BE2C (cell line): ENCODE data around the gene GATA3.

Source experiments
- DNase-seq: peaks from one replicate; pipeline ENCODE4 v3.0.0-alpha.2; 2020
- H3K27me3 ChIP-seq: fragments of 250-450 bp; sonication (Bioruptor Pico); 2 replicates; pipeline ENCODE4 v1.5.1; 2020; ENCODE audit warnings: mild to moderate bottlenecking
- H3K36me3 ChIP-seq: fragments of 250-450 bp; sonication (Bioruptor Pico); 2 replicates; pipeline ENCODE4 v1.5.1; 2020; ENCODE audit warnings: mild to moderate bottlenecking
- H3K4me1 ChIP-seq: fragments of 250-450 bp; sonication (Bioruptor Pico); 2 replicates; pipeline ENCODE4 v1.5.1; 2020
- H3K4me3 ChIP-seq: 2 replicates; pipeline ENCODE4 v1.5.1; 2011; ENCODE audit warnings: low read depth, low read length
- H3K9me3 ChIP-seq: fragments of 250-450 bp; sonication (Bioruptor Pico); 2 replicates; pipeline ENCODE4 v1.5.1; 2020
- TF ChIP-seq, protein P1 (sequence below): IDR thresholded peaks from 2 replicates; pipeline ENCODE4 v1.5.1; 2012; ENCODE audit warnings: mild to moderate bottlenecking, low read depth, low read length

GATA3 gene

DNA sequence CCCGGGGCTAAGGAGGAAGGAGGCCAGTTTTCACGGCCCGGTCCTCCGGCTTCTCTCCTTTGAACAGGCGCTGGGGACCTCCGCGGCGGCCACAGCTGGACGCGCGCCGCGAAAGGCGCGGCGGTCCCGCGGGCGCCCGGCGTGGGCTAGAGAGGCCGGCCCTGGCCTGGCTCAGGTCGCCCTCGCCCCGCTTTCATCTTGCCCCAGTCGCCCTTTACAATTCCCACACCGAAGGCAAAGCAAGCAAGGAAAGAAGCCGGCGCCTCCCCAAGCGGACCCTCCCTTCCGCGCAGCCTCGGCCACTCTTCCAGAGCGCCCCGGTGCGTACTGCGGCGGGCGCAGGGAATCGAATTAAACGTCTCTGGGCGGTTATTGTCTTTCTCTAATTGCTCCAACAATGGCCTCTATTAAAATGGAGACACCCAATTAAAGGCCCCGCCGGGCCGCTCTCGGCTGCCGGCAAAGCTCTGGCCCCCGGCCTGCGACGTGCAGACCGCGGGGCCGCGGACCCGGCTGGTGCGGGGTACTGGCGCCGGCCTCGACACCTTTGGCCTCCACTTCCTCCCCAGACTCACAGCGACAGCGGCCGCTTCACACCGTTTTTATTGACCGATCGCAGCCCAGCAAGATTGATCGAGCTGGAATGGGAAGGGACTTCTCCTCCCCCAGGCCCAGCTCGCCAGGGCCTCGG, 4.5 kb upstream of the GATA3 start:
- TF ChIP-seq, protein P1, sequence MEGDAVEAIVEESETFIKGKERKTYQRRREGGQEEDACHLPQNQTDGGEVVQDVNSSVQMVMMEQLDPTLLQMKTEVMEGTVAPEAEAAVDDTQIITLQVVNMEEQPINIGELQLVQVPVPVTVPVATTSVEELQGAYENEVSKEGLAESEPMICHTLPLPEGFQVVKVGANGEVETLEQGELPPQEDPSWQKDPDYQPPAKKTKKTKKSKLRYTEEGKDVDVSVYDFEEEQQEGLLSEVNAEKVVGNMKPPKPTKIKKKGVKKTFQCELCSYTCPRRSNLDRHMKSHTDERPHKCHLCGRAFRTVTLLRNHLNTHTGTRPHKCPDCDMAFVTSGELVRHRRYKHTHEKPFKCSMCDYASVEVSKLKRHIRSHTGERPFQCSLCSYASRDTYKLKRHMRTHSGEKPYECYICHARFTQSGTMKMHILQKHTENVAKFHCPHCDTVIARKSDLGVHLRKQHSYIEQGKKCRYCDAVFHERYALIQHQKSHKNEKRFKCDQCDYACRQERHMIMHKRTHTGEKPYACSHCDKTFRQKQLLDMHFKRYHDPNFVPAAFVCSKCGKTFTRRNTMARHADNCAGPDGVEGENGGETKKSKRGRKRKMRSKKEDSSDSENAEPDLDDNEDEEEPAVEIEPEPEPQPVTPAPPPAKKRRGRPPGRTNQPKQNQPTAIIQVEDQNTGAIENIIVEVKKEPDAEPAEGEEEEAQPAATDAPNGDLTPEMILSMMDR, result no peak
- no peak for DNase-seq
- 0 out of 2 replicates have a peak, but pooled peaks cover 4% of the 10 kb centered on the region for H3K4me1 ChIP-seq
- H3K4me3 ChIP-seq, result peak overlapping the region; percentile 93
- peaks cover 3% of the 10 kb centered on the region; the same call in 1 of the 2 replicates for H3K36me3 ChIP-seq
- no peaks in the 10 kb centered on the region for H3K9me3 ChIP-seq
- no peaks in the 10 kb centered on the region for H3K27me3 ChIP-seq

DNA sequence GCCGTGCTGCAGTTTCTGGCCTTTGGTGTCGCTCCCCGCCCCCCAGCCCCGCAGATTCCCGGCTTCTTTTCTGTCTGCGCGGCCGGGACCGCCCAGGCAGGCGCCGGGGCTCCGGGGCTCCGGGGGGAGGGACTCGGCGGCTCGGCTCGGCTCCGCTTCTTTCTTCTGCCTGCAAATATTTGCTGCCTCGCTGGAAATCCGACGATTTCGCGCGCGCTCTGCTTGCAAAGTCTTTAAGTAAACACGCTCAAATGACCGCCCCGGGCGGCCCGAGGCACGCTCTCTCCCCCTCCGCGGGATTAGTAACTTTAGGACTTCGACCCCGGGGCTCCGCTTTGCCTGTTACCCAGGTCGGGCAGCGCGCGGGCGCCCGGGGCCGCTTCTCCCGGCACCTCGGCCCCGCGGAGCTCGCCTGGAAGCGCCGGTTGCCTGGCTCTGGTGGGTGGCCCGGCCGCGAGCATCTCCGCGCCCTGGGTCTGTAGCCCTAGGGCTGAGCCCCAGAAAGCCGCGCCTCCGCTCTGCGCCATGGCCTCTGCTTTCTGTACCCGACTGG, 3.9 kb upstream of the GATA3 start:
- no peak for DNase-seq

DNA sequence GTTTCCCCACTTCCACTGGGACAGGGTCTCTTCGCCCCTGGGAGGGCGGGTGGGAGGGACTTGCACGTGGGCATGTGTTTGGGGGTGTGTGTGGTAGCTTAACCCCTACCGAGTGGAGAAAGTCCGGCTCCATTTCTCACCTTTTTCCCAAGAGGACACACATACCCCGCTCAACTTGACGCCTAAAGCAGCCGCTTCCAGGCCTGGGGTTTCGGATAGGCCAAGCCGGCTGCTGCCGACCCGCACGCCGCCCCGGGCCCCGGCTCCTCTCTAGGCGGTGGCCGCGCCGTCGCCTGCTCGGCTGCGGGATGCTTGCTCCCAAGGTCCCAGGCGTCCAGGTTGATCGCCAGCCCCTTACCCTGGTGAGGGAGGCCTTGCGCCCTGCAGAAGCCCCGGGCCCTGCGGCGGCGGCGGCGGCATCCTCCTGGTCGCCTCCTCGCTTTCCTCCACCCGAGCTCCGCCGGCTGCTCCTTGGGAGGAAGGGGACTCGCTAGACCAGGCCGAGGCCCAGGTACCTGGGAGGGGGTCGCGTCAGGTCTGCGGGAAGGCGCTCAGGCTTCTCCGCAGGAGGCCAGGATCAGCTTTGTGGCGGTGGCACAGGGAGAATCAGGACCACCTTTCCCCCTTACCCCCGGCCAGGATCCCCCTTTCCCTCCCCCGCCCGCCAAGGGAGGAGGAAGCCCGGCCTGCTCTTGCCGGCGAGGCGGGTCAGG, 3.2 kb upstream of the GATA3 start:
- DNase-seq, result no peak
- Histone ChIP-seq H3K9me3 (no peaks in the 10 kb centered on the region), H3K4me1 (0 out of 2 replicates have a peak, but pooled peaks cover 4% of the 10 kb centered on the region), H3K27me3 (no peaks in the 10 kb centered on the region), H3K4me3 (peak overlapping the region; percentile 93), H3K36me3 (peaks cover 15% of the 10 kb centered on the region)
- TF ChIP-seq, protein P1, result no peak

More for the DNA sequence above, 3.9 kb upstream of the GATA3 start:
- TF ChIP-seq, protein P1, result no peak
- H3K9me3 ChIP-seq, result no peaks in the 10 kb centered on the region
- peak overlapping the region; percentile 93 for H3K4me3 ChIP-seq
- H3K36me3 ChIP-seq, result peaks cover 9% of the 10 kb centered on the region
- H3K27me3 ChIP-seq, result no peaks in the 10 kb centered on the region
- H3K4me1 ChIP-seq, result 0 out of 2 replicates have a peak, but pooled peaks cover 4% of the 10 kb centered on the region

DNA sequence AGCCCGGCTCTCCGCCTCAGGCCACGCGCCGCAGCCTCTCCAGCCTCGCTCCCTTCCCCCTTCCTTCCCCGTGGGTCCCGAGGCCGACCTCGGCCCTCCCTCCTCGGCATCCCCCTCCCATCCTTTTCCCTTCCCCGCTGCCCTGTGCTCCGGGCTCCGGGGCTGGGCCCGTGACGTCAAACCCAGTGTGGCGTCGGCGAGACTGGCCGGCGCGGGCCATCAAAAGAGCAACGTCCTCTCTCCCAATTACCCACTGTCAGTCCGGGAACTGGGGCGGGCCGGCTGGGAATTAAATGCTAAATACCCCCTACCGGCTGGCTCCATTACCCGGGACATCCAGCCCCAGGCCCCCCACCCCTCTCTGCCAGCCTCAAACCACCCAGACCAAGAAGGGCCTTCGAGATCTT, 2.6 kb upstream of the GATA3 start:
- Histone ChIP-seq H3K27me3 (no peaks in the 10 kb centered on the region), H3K4me3 (peak overlapping the region; percentile 93), H3K9me3 (no peaks in the 10 kb centered on the region), H3K4me1 (0 out of 2 replicates have a peak, but pooled peaks cover 4% of the 10 kb centered on the region), H3K36me3 (peaks cover 21% of the 10 kb centered on the region)
- TF ChIP-seq, protein P1, result no peak
- DNase-seq, result peak; percentile 96

DNA sequence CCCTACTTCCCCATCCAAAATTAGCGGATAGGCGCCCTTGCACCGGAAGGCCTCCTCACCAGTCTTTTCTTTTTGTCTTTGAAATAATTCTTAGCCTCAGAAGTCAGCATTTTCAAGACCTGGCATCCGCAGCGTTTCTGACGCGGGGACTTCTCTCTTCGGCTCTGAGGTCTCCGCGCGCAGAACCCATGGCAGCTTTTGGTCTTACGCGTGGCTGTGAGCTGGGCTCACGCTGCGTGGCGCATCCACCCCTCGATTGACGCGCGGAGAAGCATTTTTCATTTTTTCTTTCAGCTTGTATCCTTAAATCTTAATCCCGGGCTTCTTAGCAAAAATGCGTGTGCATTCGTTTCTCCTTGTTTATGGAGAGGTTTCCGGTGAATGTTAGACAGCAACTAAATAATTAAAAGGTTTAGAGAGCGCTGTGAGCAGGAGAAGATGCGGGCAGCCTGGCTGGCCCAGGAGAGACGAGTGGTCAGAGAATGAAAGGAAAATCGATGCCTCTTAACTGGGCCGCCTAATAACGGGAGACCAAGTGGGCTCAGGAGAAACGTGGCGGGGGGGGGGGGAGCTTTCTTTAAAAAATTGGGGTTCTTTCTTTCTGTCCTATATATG, 2.0 kb upstream of the GATA3 start:
- Histone ChIP-seq H3K36me3 (peaks cover 27% of the 10 kb centered on the region), H3K4me3 (peak overlapping the region; percentile 93), H3K27me3 (no peaks in the 10 kb centered on the region), H3K9me3 (no peaks in the 10 kb centered on the region), H3K4me1 (0 out of 2 replicates have a peak, but pooled peaks cover 4% of the 10 kb centered on the region)
- no peak for DNase-seq
- TF ChIP-seq, protein P1, result no peak
